Esophagus squamous epithelium (tissue), 5 donors: ENCODE results near the gene MUC5AC. TPM values are rescaled to one million over a fixed set of nuclear protein-coding genes. Genes with fewer than 3 reads are reported as not detected.

Experiments used
- DNase-seq: peaks from one replicate; lab custom pipeline; 2025; lab: John Stamatoyannopoulos, UW
- H3K27ac ChIP-seq, 4 donors: fragments of 200-600 bp; sonication (generic); one replicate each; pipeline ENCODE4 v1.5.1; 2016 to 2019; ENCODE audit warnings: mild to moderate bottlenecking in 1 of 4
- H3K27me3 ChIP-seq, 4 donors: fragments of 200-600 bp; sonication (generic); 1 replicate in 3 of 4; 2 replicates in 1 of 4; pipeline versions ENCODE4 v1.5.1 to v1.6.0; 2017 to 2021; ENCODE audit warnings: antibody characterized with exemption in 1 of 4
- H3K36me3 ChIP-seq, 3 donors: fragments of 200-600 bp; sonication (generic); one replicate each; pipeline ENCODE4 v1.5.1; 2016 to 2019
- H3K4me1 ChIP-seq, 3 donors: fragments of 200-600 bp; sonication (generic); one replicate each; pipeline ENCODE4 v1.5.1; 2017 to 2019
- H3K4me3 ChIP-seq, 4 donors: fragments of 200-600 bp; sonication (generic); 1 replicate in 3 of 4; 2 replicates in 1 of 4; pipeline ENCODE4 v1.5.1; 2016 to 2019; ENCODE audit warnings: mild to moderate bottlenecking in 2 of 4, moderate library complexity in 1 of 4
- H3K9me3 ChIP-seq, 3 donors: fragments of 200-600 bp; sonication (generic); one replicate each; pipeline ENCODE4 v1.5.1; 2016 to 2019
- POLR2A ChIP-seq, 4 donors: fragments of 450-650 bp; IDR thresholded peaks; one replicate each; pipeline ENCODE4 v1.6.1; 2017; ENCODE audit warnings: antibody characterized with exemption in 4 of 4, mild to moderate bottlenecking in 4 of 4, moderate library complexity in 3 of 4
- WGBS, 2 donors: methylation state at CpG; one replicate each; pipeline ENCODE4 v1.1.5; 2018; 5-methylcytosine and 5-hydroxymethylcytosine counted together
- intact Hi-C: fragments of 100-400 bp; cut with DNase I; formaldehyde crosslinking; loops from one replicate; pipeline ENCODE4 v1.15.0; 2022
- total RNA-seq, 4 donors: library from RNA; depleted of rRNA; stranded (reverse); fragments of >200 nt; gene quantifications; one replicate each; pipeline ENCODE4 v1.1.0, GENCODE V29; 2016
- TF ChIP-seq, protein P1 (sequence below), 6 experiments: fragments of 450-650 bp in 4 of 6; fragments of 200-600 bp in 2 of 6; sonication (generic) in 2 of 6; IDR thresholded peaks; one replicate each; pipeline ENCODE4 v1.5.1; 2016 to 2019; ENCODE audit warnings: antibody characterized with exemption in 6 of 6, mild to moderate bottlenecking in 4 of 6, moderate library complexity in 4 of 6
- donor health status: DM: yes; HTN: yes; CAD: no.

The MUC5AC gene
- total RNA-seq, 4 donors from 2014 or later, result under 0.01 to 1.5 TPM; not detected in 2

DNA sequence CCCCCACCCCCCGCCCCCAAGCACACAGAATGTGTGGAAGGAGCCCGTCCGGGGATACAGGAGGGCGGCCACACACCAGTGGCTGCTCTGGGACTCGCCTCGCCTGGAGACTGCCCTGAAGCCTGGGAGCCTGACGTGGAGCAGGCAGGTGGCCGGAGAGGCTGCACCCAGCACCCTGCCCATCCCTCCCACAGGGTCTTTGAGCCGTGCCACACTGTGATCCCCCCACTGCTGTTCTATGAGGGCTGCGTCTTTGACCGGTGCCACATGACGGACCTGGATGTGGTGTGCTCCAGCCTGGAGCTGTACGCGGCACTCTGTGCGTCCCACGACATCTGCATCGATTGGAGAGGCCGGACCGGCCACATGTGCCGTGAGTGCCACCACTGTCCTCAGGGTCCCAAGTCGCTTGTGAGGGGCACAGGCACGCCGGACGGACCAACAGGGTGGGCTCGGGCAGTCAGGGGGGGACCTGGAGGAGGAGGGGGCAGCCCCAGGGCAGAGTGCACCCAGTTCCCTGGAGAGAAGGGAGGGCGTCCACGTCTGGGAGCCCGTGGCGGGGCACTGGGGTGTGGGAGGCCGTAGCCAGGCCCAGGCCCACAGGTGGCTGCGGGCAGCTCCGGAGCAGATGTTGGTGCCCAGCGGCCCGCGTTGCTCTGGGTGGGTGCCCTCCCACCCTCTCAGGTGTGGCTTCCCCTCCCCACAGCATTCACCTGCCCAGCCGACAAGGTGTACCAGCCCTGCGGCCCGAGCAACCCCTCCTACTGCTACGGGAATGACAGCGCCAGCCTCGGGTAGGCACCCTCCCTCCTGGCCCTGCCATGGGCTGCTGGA lies 38.1 kb downstream of the MUC5AC start:
- Histone ChIP-seq H3K4me1 (peaks cover 0 to 17% (median 0%) of the 10 kb centered on the region in 3 donors), H3K27ac (no peak overlapping the region), H3K36me3 (no peaks in the 10 kb centered on the region), H3K27me3 (peaks cover 0 to 84% (median 5%) of the 10 kb centered on the region in 4 donors), H3K9me3 (no peaks in the 10 kb centered on the region), H3K4me3 (no peak overlapping the region)
- TF ChIP-seq, protein P1, sequence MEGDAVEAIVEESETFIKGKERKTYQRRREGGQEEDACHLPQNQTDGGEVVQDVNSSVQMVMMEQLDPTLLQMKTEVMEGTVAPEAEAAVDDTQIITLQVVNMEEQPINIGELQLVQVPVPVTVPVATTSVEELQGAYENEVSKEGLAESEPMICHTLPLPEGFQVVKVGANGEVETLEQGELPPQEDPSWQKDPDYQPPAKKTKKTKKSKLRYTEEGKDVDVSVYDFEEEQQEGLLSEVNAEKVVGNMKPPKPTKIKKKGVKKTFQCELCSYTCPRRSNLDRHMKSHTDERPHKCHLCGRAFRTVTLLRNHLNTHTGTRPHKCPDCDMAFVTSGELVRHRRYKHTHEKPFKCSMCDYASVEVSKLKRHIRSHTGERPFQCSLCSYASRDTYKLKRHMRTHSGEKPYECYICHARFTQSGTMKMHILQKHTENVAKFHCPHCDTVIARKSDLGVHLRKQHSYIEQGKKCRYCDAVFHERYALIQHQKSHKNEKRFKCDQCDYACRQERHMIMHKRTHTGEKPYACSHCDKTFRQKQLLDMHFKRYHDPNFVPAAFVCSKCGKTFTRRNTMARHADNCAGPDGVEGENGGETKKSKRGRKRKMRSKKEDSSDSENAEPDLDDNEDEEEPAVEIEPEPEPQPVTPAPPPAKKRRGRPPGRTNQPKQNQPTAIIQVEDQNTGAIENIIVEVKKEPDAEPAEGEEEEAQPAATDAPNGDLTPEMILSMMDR (IDR thresholded peaks at IDR 0.05), result no peak
- no peak for TF ChIP-seq POLR2A (IDR thresholded peaks at IDR 0.05)
- intact Hi-C loops, result no loop called here
- no peak for DNase-seq
- 81 to 85% methylated on average over 5 to 19 of the region's 41 CpGs for WGBS, 2 donors

DNA sequence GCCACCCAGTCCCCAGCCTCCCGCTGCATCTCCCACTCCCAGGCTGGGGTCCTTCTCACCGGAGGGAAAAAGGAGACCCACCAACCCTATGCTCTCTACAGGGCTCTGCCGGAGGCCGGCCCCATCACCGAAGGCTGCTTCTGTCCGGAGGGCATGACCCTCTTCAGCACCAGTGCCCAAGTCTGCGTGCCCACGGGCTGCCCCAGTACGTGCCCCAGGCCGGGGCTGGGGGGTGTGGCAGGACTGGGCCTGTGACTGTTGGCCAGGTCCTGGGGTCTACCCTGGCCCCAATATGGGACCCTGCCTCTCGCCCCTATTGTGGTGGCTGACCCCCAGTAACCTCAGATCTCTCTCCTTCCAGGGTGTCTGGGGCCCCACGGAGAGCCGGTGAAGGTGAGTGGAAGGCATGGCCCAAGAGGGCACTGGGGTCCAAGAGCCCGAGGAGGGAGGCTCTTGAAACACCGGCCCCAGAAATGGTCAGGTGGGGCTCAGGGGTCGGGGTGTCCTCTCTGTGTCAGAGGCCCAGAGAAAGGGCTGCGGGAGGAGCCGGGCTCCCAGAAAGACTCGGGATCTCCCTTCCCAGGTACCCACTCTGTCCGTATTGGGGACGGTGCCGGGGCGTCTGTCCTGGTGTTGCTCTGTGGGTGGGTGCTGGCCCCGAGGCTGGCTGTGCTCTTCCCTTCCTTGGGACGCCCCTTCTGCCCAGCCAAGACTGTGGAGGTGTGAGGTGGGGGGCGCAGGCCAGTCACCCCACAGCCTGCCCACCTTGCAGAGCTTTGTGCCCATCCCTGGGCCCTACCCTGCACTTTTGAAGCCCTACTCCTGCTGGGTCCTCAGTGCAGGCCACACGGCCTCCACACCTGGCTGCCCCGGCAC lies 39.0 kb downstream of the MUC5AC start:
- H3K4me1 ChIP-seq, result peaks cover 0 to 17% (median 0%) of the 10 kb centered on the region in 3 donors
- no peak for DNase-seq
- H3K27me3 ChIP-seq, result peaks cover 0 to 88% (median 5%) of the 10 kb centered on the region in 4 donors
- TF ChIP-seq POLR2A (IDR thresholded peaks at IDR 0.05), result no peak
- TF ChIP-seq, protein P1 (IDR thresholded peaks at IDR 0.05), result no peak
- H3K27ac ChIP-seq, result no peak overlapping the region
- H3K4me3 ChIP-seq, result no peak overlapping the region
- no peaks in the 10 kb centered on the region for H3K36me3 ChIP-seq
- 71 to 87% methylated on average over 1 to 8 of the region's 28 CpGs for WGBS, 2 donors
- H3K9me3 ChIP-seq, result no peaks in the 10 kb centered on the region
- intact Hi-C loops, result no loop called here

DNA sequence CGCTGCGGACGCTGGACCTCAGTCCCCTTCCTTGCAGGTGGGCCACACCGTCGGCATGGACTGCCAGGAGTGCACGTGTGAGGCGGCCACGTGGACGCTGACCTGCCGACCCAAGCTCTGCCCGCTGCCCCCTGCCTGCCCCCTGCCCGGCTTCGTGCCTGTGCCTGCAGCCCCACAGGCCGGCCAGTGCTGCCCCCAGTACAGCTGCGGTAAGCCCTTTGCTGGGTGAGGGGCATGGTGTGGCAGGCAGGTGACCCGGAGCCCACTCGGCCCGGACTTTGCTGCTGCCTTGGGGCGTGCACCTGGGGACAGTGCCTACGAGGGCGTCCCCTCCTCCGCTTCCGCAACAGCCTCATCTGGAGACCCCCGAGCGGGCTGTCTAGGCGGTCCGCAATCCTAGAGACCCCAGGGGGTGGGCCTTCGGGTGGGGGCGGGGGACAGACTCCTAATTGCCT lies 39.7 kb downstream of the MUC5AC start:
- Histone ChIP-seq H3K4me3 (no peak overlapping the region), H3K36me3 (no peaks in the 10 kb centered on the region), H3K4me1 (peaks cover 0 to 17% (median 0%) of the 10 kb centered on the region in 3 donors), H3K27ac (no peak overlapping the region), H3K9me3 (no peaks in the 10 kb centered on the region), H3K27me3 (peaks cover 0 to 88% (median 5%) of the 10 kb centered on the region in 4 donors)
- intact Hi-C loops, result no loop called here
- TF ChIP-seq, protein P1 (IDR thresholded peaks at IDR 0.05), result no peak
- TF ChIP-seq POLR2A (IDR thresholded peaks at IDR 0.05), result no peak
- 100% methylated on average over 3 of the region's 29 CpGs; no CpG with 5 or more reads in 1 of the 2 donors for WGBS, 2 donors
- no peak for DNase-seq

DNA sequence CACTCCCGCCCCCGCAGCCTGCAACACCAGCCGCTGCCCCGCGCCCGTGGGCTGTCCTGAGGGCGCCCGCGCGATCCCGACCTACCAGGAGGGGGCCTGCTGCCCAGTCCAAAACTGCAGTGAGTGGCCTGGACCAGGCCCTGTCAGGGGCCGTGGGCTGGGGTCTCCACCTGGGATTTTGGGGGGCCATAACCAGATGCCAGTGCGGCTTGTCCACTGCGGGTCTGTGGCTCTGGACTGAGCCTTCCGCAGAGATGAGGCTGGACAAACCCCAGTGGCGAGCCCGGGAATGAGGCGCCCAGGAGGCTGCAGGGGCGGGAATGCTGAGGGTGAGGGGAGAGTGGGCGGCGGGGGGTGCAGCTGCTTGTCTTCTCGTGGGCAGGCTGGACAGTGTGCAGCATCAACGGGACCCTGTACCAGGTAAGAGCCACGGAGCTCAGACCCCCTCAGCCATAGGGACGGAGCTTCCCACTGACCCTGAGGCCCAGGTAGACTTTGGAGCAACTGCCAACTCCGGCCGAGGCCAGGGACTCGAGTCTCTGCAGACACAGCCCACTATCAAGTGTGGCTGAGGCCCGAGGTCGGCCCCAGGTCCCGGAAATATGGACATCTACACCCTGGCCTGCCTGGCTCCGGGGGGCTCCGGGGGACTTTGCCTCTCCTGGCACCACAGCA lies 40.3 kb downstream of the MUC5AC start:
- peaks cover 0 to 88% (median 5%) of the 10 kb centered on the region in 4 donors for H3K27me3 ChIP-seq
- intact Hi-C loops, result no loop called here
- peaks cover 0 to 20% (median under 1%) of the 10 kb centered on the region in 3 donors for H3K4me1 ChIP-seq
- no CpG with 5 or more reads among the region's 33 CpGs for WGBS, 2 donors
- no peak overlapping the region for H3K4me3 ChIP-seq
- no peaks in the 10 kb centered on the region for H3K9me3 ChIP-seq
- no peaks in the 10 kb centered on the region for H3K36me3 ChIP-seq
- TF ChIP-seq, protein P1 (IDR thresholded peaks at IDR 0.05), result no peak
- no peak for TF ChIP-seq POLR2A (IDR thresholded peaks at IDR 0.05)
- no peak for DNase-seq
- no peak overlapping the region for H3K27ac ChIP-seq
